Measurements from ENCODE around the gene MRPL12.

DNA sequence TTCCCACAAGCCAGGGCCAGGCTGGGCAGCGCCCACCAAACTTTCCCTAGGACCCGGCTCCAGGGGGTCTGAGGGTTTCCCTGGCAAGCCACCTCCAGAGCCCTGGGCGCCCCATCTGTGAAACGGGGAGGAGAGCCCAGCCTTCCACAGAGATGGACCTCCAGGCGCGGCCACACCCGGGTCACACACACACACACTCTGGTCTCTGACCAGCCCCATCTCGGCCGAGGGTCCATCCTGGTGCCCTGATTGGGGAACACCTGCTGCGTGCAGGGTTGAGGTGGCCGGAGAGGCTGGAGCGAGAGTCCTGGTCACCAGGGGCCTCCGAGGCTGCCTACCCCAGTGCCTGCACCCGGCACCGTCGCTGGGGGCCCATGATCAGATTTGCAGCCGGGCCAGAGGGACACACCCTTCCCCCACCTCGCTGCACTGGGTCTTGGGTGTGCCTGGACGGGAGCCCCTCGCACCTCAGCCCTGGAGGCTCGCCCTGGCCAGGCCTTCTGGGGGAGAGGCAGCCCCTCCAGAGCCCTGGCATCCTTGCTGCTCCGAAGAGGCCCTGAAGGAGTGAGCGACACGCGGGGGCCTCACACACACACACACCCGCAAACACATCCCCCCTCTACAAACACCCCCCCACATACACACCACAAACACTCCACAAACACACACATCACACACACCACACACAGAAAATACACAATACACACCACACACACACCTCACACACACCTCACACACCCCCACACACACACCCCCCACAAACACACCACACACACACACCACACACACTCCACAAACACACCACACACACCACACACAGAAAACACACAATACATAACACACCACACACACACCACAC is 38.7 kb downstream of the MRPL12 start:
- TF ChIP-seq, protein P1, sequence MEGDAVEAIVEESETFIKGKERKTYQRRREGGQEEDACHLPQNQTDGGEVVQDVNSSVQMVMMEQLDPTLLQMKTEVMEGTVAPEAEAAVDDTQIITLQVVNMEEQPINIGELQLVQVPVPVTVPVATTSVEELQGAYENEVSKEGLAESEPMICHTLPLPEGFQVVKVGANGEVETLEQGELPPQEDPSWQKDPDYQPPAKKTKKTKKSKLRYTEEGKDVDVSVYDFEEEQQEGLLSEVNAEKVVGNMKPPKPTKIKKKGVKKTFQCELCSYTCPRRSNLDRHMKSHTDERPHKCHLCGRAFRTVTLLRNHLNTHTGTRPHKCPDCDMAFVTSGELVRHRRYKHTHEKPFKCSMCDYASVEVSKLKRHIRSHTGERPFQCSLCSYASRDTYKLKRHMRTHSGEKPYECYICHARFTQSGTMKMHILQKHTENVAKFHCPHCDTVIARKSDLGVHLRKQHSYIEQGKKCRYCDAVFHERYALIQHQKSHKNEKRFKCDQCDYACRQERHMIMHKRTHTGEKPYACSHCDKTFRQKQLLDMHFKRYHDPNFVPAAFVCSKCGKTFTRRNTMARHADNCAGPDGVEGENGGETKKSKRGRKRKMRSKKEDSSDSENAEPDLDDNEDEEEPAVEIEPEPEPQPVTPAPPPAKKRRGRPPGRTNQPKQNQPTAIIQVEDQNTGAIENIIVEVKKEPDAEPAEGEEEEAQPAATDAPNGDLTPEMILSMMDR (IDR thresholded peaks at IDR 0.05; ENCODE audit: insufficient read depth, low read length, poor library complexity, severe bottlenecking): no peak
- no peak for TF ChIP-seq EZH2phosphoT487 (conservative IDR thresholded peaks at IDR 0.05; ENCODE audit: low read length)

All from SU-DHL-6 (cell line).